GM23338 (cell line): Measurements from ENCODE around the gene CCSAP. TPM values are rescaled to one million over a fixed set of nuclear protein-coding genes. Genes with fewer than 3 reads are reported as not detected.

Source experiments
- ATAC-seq: fragments of 200-7000 bp; cut with Tn5 transposase; 3 replicates; pipeline ENCODE4 v1.9.1; 2020
- DNase-seq: peaks from one replicate; pipeline ENCODE4 v3.0.0-alpha.2; 2015; ENCODE audit warnings: low spot score
- H2AFZ ChIP-seq: fragments of 200-600 bp; sonication (generic); 2 replicates; pipeline ENCODE4 v1.8.0; 2016; ENCODE audit warnings: antibody characterized with exemption, mild to moderate bottlenecking, moderate library complexity
- H3F3A ChIP-seq: fragments of 200-600 bp; sonication (generic); replicated peaks from 2 replicates; pipeline ENCODE4 v1.8.0; 2017; ENCODE audit warnings: antibody characterized with exemption, mixed run types, low read depth
- H3K27ac ChIP-seq: fragments of 200-600 bp; sonication (generic); 2 replicates; pipeline ENCODE4 v1.6.1; 2016; ENCODE audit warnings: low read depth
- H3K27me3 ChIP-seq: fragments of 200-600 bp; sonication (generic); 2 replicates; pipeline ENCODE4 v1.8.0; 2016; ENCODE audit warnings: mild to moderate bottlenecking, mixed run types, moderate library complexity; ENCODE audit not compliant: insufficient read depth
- H3K36me3 ChIP-seq: fragments of 200-600 bp; sonication (generic); 2 replicates; pipeline ENCODE4 v1.8.0; 2016; ENCODE audit warnings: mild to moderate bottlenecking; ENCODE audit not compliant: insufficient read depth
- H3K4me1 ChIP-seq: fragments of 200-600 bp; sonication (generic); 2 replicates; pipeline ENCODE4 v1.8.0; 2016; ENCODE audit warnings: mild to moderate bottlenecking, moderate library complexity; ENCODE audit not compliant: insufficient read depth
- H3K4me2 ChIP-seq: fragments of 200-600 bp; sonication (generic); 2 replicates; pipeline ENCODE4 v1.7.1; 2017; ENCODE audit warnings: mixed run types
- H3K4me3 ChIP-seq: fragments of 200-600 bp; sonication (generic); 2 replicates; pipeline ENCODE4 v1.6.1; 2016; ENCODE audit warnings: mixed run types
- H3K79me2 ChIP-seq: fragments of 200-600 bp; sonication (generic); replicated peaks from 2 replicates; pipeline ENCODE4 v1.8.0; 2017; ENCODE audit warnings: mild to moderate bottlenecking; ENCODE audit not compliant: insufficient read depth
- H3K9me2 ChIP-seq: fragments of 200-600 bp; sonication (generic); 2 replicates; pipeline ENCODE4 v1.8.0; 2017; ENCODE audit not compliant: insufficient read depth
- H4K20me1 ChIP-seq: fragments of 200-600 bp; sonication (generic); replicated peaks from 2 replicates; pipeline ENCODE4 v1.8.0; 2017; ENCODE audit warnings: mild to moderate bottlenecking; ENCODE audit not compliant: insufficient read depth
- H3K27ac Mint-ChIP-seq: 2 replicates; pipeline ENCODE4 v1.8.0; 2020; ENCODE audit warnings: inconsistent platforms, mild to moderate bottlenecking, moderate library complexity, mixed read lengths
- H3K27me3 Mint-ChIP-seq: 3 replicates; pipeline ENCODE4 v1.8.0; 2022; ENCODE audit warnings: low read depth, mild to moderate bottlenecking, moderate library complexity, mixed read lengths, inconsistent platforms; ENCODE audit not compliant: insufficient read depth, poor library complexity
- H3K36me3 Mint-ChIP-seq: 3 replicates; pipeline ENCODE4 v1.8.0; 2021; ENCODE audit warnings: low read depth, mild to moderate bottlenecking, inconsistent platforms, moderate library complexity, mixed read lengths
- H3K4me1 Mint-ChIP-seq: 3 replicates; pipeline ENCODE4 v1.8.0; 2020; ENCODE audit warnings: mild to moderate bottlenecking, inconsistent platforms, mixed read lengths
- H3K4me3 Mint-ChIP-seq: 3 replicates; pipeline ENCODE4 v1.8.0; 2021; ENCODE audit warnings: moderate library complexity, mild to moderate bottlenecking, inconsistent platforms, mixed read lengths
- H3K9me3 Mint-ChIP-seq: 3 replicates; pipeline ENCODE4 v1.8.0; 2020; ENCODE audit warnings: moderate library complexity, mild to moderate bottlenecking, inconsistent platforms, mixed read lengths
- EZH2 ChIP-seq: fragments of 200-600 bp; sonication (generic); IDR thresholded peaks from one replicate; pipeline ENCODE4 v1.8.0; 2017; ENCODE audit warnings: antibody characterized with exemption, mild to moderate bottlenecking, low read depth; ENCODE audit not compliant: unreplicated experiment
- EZH2phosphoT487 ChIP-seq: fragments of 200-600 bp; sonication (generic); IDR thresholded peaks from one replicate; pipeline ENCODE4 v1.8.1; 2018; ENCODE audit warnings: antibody characterized with exemption; ENCODE audit not compliant: unreplicated experiment
- JUNB ChIP-seq: IDR thresholded peaks from one replicate; pipeline ENCODE4 v1.6.1; 2016; ENCODE audit warnings: antibody characterized with exemption; ENCODE audit not compliant: unreplicated experiment
- NANOG ChIP-seq: IDR thresholded peaks from 2 replicates; pipeline ENCODE4 v1.6.1; 2016; ENCODE audit warnings: antibody characterized with exemption, borderline replicate concordance
- REST ChIP-seq: IDR thresholded peaks from one replicate; pipeline ENCODE4 v1.6.1; 2018; ENCODE audit warnings: antibody characterized with exemption; ENCODE audit not compliant: unreplicated experiment
- STAT1 ChIP-seq: IDR thresholded peaks from one replicate; pipeline ENCODE4 v1.6.1; 2016; ENCODE audit warnings: antibody characterized with exemption; ENCODE audit not compliant: unreplicated experiment
- ZNF114 ChIP-seq: fragments of 250-450 bp; sonication (Bioruptor Pico); IDR thresholded peaks from 2 replicates; pipeline ENCODE4 v1.5.0; 2020; ENCODE audit warnings: mild to moderate bottlenecking, moderate library complexity
- ZNF331 ChIP-seq: fragments of 250-450 bp; sonication (Bioruptor Pico); IDR thresholded peaks from 2 replicates; pipeline ENCODE4 v1.5.0; 2020; ENCODE audit warnings: low read depth, mild to moderate bottlenecking, moderate library complexity
- polyA plus RNA-seq: library from polyadenylated mRNA; unstranded; fragments of >200 nt; fragmentation: Nextera tagmentation; extraction: Ambion mirVana; gene quantifications from 2 replicates; pipeline ENCODE4 v1.2.1, GENCODE V29; 2016
- total RNA-seq: library from RNA; depleted of rRNA; stranded (reverse); fragments of >200 nt; shearing (Covaris generic); gene quantifications from 2 replicates; pipeline ENCODE4 v1.2.3, GENCODE V29; 2014
- TF ChIP-seq, protein P1 (sequence below): IDR thresholded peaks from 2 replicates; pipeline ENCODE4 v1.6.1; 2016; ENCODE audit warnings: antibody characterized with exemption
- TF ChIP-seq, protein P2 (sequence below): fragments of 250-450 bp; sonication (Bioruptor Pico); IDR thresholded peaks from 2 replicates; pipeline ENCODE4 v1.5.0; 2020; ENCODE audit warnings: mild to moderate bottlenecking, moderate library complexity

Gene CCSAP
- total and polyA plus RNA-seq, 2 experiments from 2014 or later: 4.2 to 13.3 TPM

DNA sequence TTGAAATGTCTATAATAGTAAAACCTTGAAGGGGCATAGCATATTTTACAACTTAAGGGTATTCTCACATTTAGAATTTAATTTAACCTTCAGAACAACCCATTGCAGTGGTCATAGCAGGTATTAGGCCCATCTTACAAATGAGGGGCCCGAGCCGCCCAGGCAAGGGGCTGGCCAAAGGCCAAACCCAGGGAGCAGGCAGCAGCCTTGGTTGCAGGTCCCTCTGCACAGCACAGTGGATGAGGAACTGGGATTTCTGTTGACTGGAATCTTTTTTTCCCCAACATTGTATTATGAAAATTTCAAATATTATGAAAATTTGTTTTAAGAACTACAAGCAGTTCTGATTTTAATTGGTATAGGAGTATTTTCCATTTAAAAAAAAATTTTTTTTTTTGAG lies 33.2 kb downstream of the CCSAP start:
- H3K27ac Mint-ChIP-seq: no peak overlapping the region
- Histone ChIP-seq H3K27ac (no peak overlapping the region), H3F3A (no peaks in the 10 kb centered on the region), H3K4me1 (no peaks in the 10 kb centered on the region), H3K27me3 (no peaks in the 10 kb centered on the region), H3K4me3 (no peak overlapping the region), H3K79me2 (no peaks in the 10 kb centered on the region), H3K4me2 (no peak overlapping the region), H3K9me2 (no peaks in the 10 kb centered on the region), H2AFZ (no peak overlapping the region), H4K20me1 (peaks cover 5% of the 10 kb centered on the region; the same call in 1 of the 2 replicates), H3K36me3 (no peaks in the 10 kb centered on the region)
- peaks cover 3% of the 10 kb centered on the region; the same call in 1 of the 3 replicates for H3K36me3 Mint-ChIP-seq
- no peaks in the 10 kb centered on the region for H3K4me1 Mint-ChIP-seq
- ATAC-seq: no peak
- DNase-seq: no peak
- H3K9me3 Mint-ChIP-seq: no peaks in the 10 kb centered on the region
- H3K27me3 Mint-ChIP-seq: no peaks in the 10 kb centered on the region
- TF ChIP-seq EZH2phosphoT487: no peak
- TF ChIP-seq, protein P1, sequence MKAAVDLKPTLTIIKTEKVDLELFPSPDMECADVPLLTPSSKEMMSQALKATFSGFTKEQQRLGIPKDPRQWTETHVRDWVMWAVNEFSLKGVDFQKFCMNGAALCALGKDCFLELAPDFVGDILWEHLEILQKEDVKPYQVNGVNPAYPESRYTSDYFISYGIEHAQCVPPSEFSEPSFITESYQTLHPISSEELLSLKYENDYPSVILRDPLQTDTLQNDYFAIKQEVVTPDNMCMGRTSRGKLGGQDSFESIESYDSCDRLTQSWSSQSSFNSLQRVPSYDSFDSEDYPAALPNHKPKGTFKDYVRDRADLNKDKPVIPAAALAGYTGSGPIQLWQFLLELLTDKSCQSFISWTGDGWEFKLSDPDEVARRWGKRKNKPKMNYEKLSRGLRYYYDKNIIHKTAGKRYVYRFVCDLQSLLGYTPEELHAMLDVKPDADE: no peak
- TF ChIP-seq REST: no peak
- TF ChIP-seq, protein P2, sequence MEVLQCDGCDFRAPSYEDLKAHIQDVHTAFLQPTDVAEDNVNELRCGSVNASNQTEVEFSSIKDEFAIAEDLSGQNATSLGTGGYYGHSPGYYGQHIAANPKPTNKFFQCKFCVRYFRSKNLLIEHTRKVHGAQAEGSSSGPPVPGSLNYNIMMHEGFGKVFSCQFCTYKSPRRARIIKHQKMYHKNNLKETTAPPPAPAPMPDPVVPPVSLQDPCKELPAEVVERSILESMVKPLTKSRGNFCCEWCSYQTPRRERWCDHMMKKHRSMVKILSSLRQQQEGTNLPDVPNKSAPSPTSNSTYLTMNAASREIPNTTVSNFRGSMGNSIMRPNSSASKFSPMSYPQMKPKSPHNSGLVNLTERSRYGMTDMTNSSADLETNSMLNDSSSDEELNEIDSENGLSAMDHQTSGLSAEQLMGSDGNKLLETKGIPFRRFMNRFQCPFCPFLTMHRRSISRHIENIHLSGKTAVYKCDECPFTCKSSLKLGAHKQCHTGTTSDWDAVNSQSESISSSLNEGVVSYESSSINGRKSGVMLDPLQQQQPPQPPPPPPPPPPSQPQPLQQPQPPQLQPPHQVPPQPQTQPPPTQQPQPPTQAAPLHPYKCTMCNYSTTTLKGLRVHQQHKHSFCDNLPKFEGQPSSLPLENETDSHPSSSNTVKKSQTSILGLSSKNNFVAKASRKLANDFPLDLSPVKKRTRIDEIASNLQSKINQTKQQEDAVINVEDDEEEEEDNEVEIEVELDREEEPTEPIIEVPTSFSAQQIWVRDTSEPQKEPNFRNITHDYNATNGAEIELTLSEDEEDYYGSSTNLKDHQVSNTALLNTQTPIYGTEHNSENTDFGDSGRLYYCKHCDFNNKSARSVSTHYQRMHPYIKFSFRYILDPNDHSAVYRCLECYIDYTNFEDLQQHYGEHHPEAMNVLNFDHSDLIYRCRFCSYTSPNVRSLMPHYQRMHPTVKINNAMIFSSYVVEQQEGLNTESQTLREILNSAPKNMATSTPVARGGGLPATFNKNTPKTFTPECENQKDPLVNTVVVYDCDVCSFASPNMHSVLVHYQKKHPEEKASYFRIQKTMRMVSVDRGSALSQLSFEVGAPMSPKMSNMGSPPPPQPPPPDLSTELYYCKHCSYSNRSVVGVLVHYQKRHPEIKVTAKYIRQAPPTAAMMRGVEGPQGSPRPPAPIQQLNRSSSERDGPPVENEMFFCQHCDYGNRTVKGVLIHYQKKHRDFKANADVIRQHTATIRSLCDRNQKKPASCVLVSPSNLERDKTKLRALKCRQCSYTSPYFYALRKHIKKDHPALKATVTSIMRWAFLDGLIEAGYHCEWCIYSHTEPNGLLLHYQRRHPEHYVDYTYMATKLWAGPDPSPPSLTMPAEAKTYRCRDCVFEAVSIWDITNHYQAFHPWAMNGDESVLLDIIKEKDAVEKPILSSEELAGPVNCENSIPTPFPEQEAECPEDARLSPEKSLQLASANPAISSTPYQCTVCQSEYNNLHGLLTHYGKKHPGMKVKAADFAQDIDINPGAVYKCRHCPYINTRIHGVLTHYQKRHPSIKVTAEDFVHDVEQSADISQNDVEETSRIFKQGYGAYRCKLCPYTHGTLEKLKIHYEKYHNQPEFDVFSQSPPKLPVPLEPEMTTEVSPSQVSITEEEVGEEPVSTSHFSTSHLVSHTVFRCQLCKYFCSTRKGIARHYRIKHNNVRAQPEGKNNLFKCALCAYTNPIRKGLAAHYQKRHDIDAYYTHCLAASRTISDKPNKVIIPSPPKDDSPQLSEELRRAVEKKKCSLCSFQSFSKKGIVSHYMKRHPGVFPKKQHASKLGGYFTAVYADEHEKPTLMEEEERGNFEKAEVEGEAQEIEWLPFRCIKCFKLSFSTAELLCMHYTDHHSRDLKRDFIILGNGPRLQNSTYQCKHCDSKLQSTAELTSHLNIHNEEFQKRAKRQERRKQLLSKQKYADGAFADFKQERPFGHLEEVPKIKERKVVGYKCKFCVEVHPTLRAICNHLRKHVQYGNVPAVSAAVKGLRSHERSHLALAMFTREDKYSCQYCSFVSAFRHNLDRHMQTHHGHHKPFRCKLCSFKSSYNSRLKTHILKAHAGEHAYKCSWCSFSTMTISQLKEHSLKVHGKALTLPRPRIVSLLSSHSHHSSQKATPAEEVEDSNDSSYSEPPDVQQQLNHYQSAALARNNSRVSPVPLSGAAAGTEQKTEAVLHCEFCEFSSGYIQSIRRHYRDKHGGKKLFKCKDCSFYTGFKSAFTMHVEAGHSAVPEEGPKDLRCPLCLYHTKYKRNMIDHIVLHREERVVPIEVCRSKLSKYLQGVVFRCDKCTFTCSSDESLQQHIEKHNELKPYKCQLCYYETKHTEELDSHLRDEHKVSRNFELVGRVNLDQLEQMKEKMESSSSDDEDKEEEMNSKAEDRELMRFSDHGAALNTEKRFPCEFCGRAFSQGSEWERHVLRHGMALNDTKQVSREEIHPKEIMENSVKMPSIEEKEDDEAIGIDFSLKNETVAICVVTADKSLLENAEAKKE (CRISPR knock-in tag): no peak
- TF ChIP-seq EZH2: no peak
- TF ChIP-seq ZNF331 (CRISPR knock-in tag): no peak
- TF ChIP-seq STAT1: no peak
- TF ChIP-seq JUNB: no peak
- no peak for TF ChIP-seq NANOG
- no peak for TF ChIP-seq ZNF114 (CRISPR knock-in tag)
- no peak overlapping the region for H3K4me3 Mint-ChIP-seq
